Immature natural killer cell (primary cell): ENCODE measurements around the gene MPO. TPM values are rescaled to one million over a fixed set of nuclear protein-coding genes. Genes with fewer than 3 reads are reported as not detected.
A peak's percentile ranks its signal among the peaks of the same experiment; 100 is the strongest.

Experiments
- DNase-seq, 3 donors: peaks; one replicate each; pipeline ENCODE4 v3.0.0; 2022; ENCODE audit warnings: mixed read lengths in 1 of 3
- H3K27ac Mint-ChIP-seq, 6 donors: one replicate each; pipeline ENCODE4 v1.8.0; 2020; ENCODE audit warnings: mixed read lengths in 6 of 6, mild to moderate bottlenecking in 5 of 6, inconsistent platforms in 4 of 6, moderate library complexity in 3 of 6
- H3K27me3 Mint-ChIP-seq, 3 donors: one replicate each; pipeline ENCODE4 v1.8.0; 2020 to 2021; ENCODE audit warnings: low read depth in 3 of 3, mild to moderate bottlenecking in 3 of 3, mixed read lengths in 3 of 3, moderate library complexity in 3 of 3, inconsistent platforms in 1 of 3
- H3K36me3 Mint-ChIP-seq, 3 donors: one replicate each; pipeline ENCODE4 v1.8.0; 2020; ENCODE audit warnings: mixed read lengths in 3 of 3, inconsistent platforms in 2 of 3, mild to moderate bottlenecking in 2 of 3
- H3K4me1 Mint-ChIP-seq, 2 donors: one replicate each; pipeline ENCODE4 v1.8.0; 2020; ENCODE audit warnings: inconsistent platforms in 2 of 2, mild to moderate bottlenecking in 2 of 2, mixed read lengths in 2 of 2, moderate library complexity in 1 of 2
- H3K4me3 Mint-ChIP-seq, 5 donors: one replicate each; pipeline ENCODE4 v1.8.0; 2020; ENCODE audit warnings: mild to moderate bottlenecking in 5 of 5, mixed read lengths in 5 of 5, inconsistent platforms in 3 of 5, moderate library complexity in 3 of 5
- H3K9me3 Mint-ChIP-seq, 6 donors: one replicate each; pipeline ENCODE4 v1.8.0; 2020; ENCODE audit warnings: mild to moderate bottlenecking in 6 of 6, mixed read lengths in 6 of 6, inconsistent platforms in 4 of 6, moderate library complexity in 3 of 6
- polyA plus RNA-seq, 3 donors: library from polyadenylated mRNA; unstranded; fragments of 300-500 nt; fragmentation: Illumina TruSeq; gene quantifications; one replicate each; pipeline ENCODE4 v1.2.3, GENCODE V29; 2021

The MPO gene
- polyA plus RNA-seq, 3 donors from 2014 or later: not detected

GRCh38 chr17:58289869-58290268, 9.1 kb upstream of the MPO start:
- no peaks in the 10 kb centered on the region for H3K9me3 Mint-ChIP-seq
- H3K4me3 Mint-ChIP-seq: no peak overlapping the region
- peaks cover 0 to 15% (median 4%) of the 10 kb centered on the region in 3 donors for H3K27me3 Mint-ChIP-seq
- no peaks in the 10 kb centered on the region for H3K4me1 Mint-ChIP-seq
- H3K27ac Mint-ChIP-seq: no peak overlapping the region
- peaks cover 0 to 5% (median 0%) of the 10 kb centered on the region in 3 donors for H3K36me3 Mint-ChIP-seq
- DNase-seq: no peak

GRCh38 chr17:58285422-58285810, 4.7 kb upstream of the MPO start:
- Mint-ChIP-seq H3K27ac (no peak overlapping the region), H3K4me3 (no peak overlapping the region), H3K4me1 (no peaks in the 10 kb centered on the region), H3K9me3 (no peaks in the 10 kb centered on the region), H3K27me3 (peaks cover 2 to 5% (median 3%) of the 10 kb centered on the region in 3 donors), H3K36me3 (peaks cover 0 to 5% (median 0%) of the 10 kb centered on the region in 3 donors)
- no peak for DNase-seq

- H3K27ac Mint-ChIP-seq: no peak overlapping the region
- peaks cover 0 to 5% (median 0%) of the 10 kb centered on the region in 3 donors for H3K36me3 Mint-ChIP-seq
- peaks cover under 1 to 1% of the 10 kb centered on the region in 2 donors for H3K4me1 Mint-ChIP-seq
- H3K4me3 Mint-ChIP-seq: no peak overlapping the region
- peaks cover 2 to 3% (median 2%) of the 10 kb centered on the region in 3 donors for H3K27me3 Mint-ChIP-seq
- no peaks in the 10 kb centered on the region for H3K9me3 Mint-ChIP-seq
- DNase-seq: no peak
Observed at GRCh38 chr17:58284613-58285421, 4.1 kb upstream of the MPO start.

- H3K9me3 Mint-ChIP-seq: no peaks in the 10 kb centered on the region
- H3K36me3 Mint-ChIP-seq: peaks cover 0 to 5% (median 0%) of the 10 kb centered on the region in 3 donors
- peaks cover 2 to 3% (median 2%) of the 10 kb centered on the region in 3 donors for H3K27me3 Mint-ChIP-seq
- H3K27ac Mint-ChIP-seq: no peak overlapping the region
- peaks cover 4 to 5% of the 10 kb centered on the region in 2 donors for H3K4me1 Mint-ChIP-seq
- no peak for DNase-seq
- H3K4me3 Mint-ChIP-seq: no peak overlapping the region
Observed at GRCh38 chr17:58283674-58284612, 3.2 kb upstream of the MPO start.

GRCh38 chr17:58282442-58282841, 1.7 kb upstream of the MPO start:
- Mint-ChIP-seq H3K4me3 (no peak overlapping the region), H3K9me3 (no peaks in the 10 kb centered on the region), H3K4me1 (peaks cover 4 to 7% of the 10 kb centered on the region in 2 donors), H3K27ac (no peak overlapping the region), H3K36me3 (peaks cover 0 to 5% (median 0%) of the 10 kb centered on the region in 3 donors), H3K27me3 (peaks cover 2 to 4% (median 3%) of the 10 kb centered on the region in 3 donors)
- DNase-seq: no peak

GRCh38 chr17:58281511-58282011, 826 bp upstream of the MPO start:
- Mint-ChIP-seq H3K27ac (no peak overlapping the region), H3K4me3 (no peak overlapping the region), H3K9me3 (no peaks in the 10 kb centered on the region), H3K27me3 (peaks cover 2 to 4% (median 3%) of the 10 kb centered on the region in 3 donors), H3K36me3 (peaks cover 0 to 5% (median 0%) of the 10 kb centered on the region in 3 donors), H3K4me1 (peaks cover 4 to 8% of the 10 kb centered on the region in 2 donors)
- no peak for DNase-seq

GRCh38 chr17:58279736-58280479, 827 bp downstream of the MPO start:
- Mint-ChIP-seq H3K4me1 (peaks cover 4 to 8% of the 10 kb centered on the region in 2 donors), H3K36me3 (peaks cover 0 to 1% (median 0%) of the 10 kb centered on the region in 3 donors), H3K4me3 (peak overlapping the region in 1 of 5 donors; percentile 17), H3K9me3 (no peaks in the 10 kb centered on the region), H3K27me3 (peaks cover 2 to 4% (median 3%) of the 10 kb centered on the region in 3 donors), H3K27ac (no peak overlapping the region)
- peak in 1 of 3 donors; percentile 15 for DNase-seq

GRCh38 chr17:58279016-58279711, 1.6 kb downstream of the MPO start:
- H3K27ac Mint-ChIP-seq: no peak overlapping the region
- no peak for DNase-seq
- peak overlapping the region in 1 of 5 donors; percentile 17 for H3K4me3 Mint-ChIP-seq
- no peaks in the 10 kb centered on the region for H3K36me3 Mint-ChIP-seq
- peaks cover 4 to 8% of the 10 kb centered on the region in 2 donors for H3K4me1 Mint-ChIP-seq
- H3K9me3 Mint-ChIP-seq: no peaks in the 10 kb centered on the region
- H3K27me3 Mint-ChIP-seq: peaks cover 2 to 4% (median 3%) of the 10 kb centered on the region in 3 donors

- peaks cover 4 to 8% of the 10 kb centered on the region in 2 donors for H3K4me1 Mint-ChIP-seq
- no peak overlapping the region for H3K27ac Mint-ChIP-seq
- H3K4me3 Mint-ChIP-seq: no peak overlapping the region
- no peaks in the 10 kb centered on the region for H3K9me3 Mint-ChIP-seq
- H3K36me3 Mint-ChIP-seq: no peaks in the 10 kb centered on the region
- peaks cover 1 to 4% (median 2%) of the 10 kb centered on the region in 3 donors for H3K27me3 Mint-ChIP-seq
- DNase-seq: no peak
Observed at GRCh38 chr17:58278661-58279015, 2.1 kb downstream of the MPO start.

- Mint-ChIP-seq H3K9me3 (no peaks in the 10 kb centered on the region), H3K27ac (no peak overlapping the region), H3K36me3 (no peaks in the 10 kb centered on the region), H3K27me3 (peaks cover 0 to 4% (median 4%) of the 10 kb centered on the region in 3 donors), H3K4me3 (no peak overlapping the region), H3K4me1 (peaks cover 4 to 8% of the 10 kb centered on the region in 2 donors)
- no peak for DNase-seq
Observed at GRCh38 chr17:58277802-58278595, 2.7 kb downstream of the MPO start.

GRCh38 chr17:58277107-58277801, 3.5 kb downstream of the MPO start:
- Mint-ChIP-seq H3K4me3 (no peak overlapping the region), H3K9me3 (no peaks in the 10 kb centered on the region), H3K27me3 (peaks cover 0 to 6% (median 3%) of the 10 kb centered on the region in 3 donors), H3K27ac (no peak overlapping the region), H3K36me3 (no peaks in the 10 kb centered on the region), H3K4me1 (peaks cover 4 to 8% of the 10 kb centered on the region in 2 donors)
- peak; percentile 16 to 27 (median 20) for DNase-seq

- no peak for DNase-seq
- H3K36me3 Mint-ChIP-seq: no peaks in the 10 kb centered on the region
- peaks cover 0 to 6% (median 3%) of the 10 kb centered on the region in 3 donors for H3K27me3 Mint-ChIP-seq
- no peaks in the 10 kb centered on the region for H3K9me3 Mint-ChIP-seq
- no peak overlapping the region for H3K27ac Mint-ChIP-seq
- no peak overlapping the region for H3K4me3 Mint-ChIP-seq
- H3K4me1 Mint-ChIP-seq: peaks cover 4 to 8% of the 10 kb centered on the region in 2 donors
Observed at GRCh38 chr17:58276423-58276822, 4.3 kb downstream of the MPO start.
